ENCODE results near the gene SPATC1L. TPM values are rescaled to one million over a fixed set of nuclear protein-coding genes. Genes with fewer than 3 reads are reported as not detected.
A peak's percentile ranks its signal among the peaks of the same experiment; 100 is the strongest.

Gene SPATC1L
- total RNA-seq, 1 donor from 2014 or later, result 10.9 TPM

GRCh38 chr21:46189959-46190490 lies 5.8 kb upstream of the SPATC1L start:
- Histone ChIP-seq H3K36me3 (ENCODE audit: control insufficient read depth, insufficient read depth, low read length) (peaks cover 3% of the 10 kb centered on the region), H3K27me3 (ENCODE audit: control insufficient read depth, insufficient read depth, low read length) (no peaks in the 10 kb centered on the region), H3K4me3 (ENCODE audit: low read depth, low read length) (no peak overlapping the region)
- DNase-seq (ENCODE audit: low read depth), result no peak
- TF ChIP-seq CTCF (IDR thresholded peaks at IDR 0.05; ENCODE audit: insufficient read depth, low read length, poor library complexity, severe bottlenecking), result no peak

- no peak for TF ChIP-seq CTCF (IDR thresholded peaks at IDR 0.05; ENCODE audit: insufficient read depth, low read length, poor library complexity, severe bottlenecking)
- Histone ChIP-seq H3K4me3 (ENCODE audit: low read depth, low read length) (no peak overlapping the region), H3K27me3 (ENCODE audit: control insufficient read depth, insufficient read depth, low read length) (no peaks in the 10 kb centered on the region), H3K36me3 (ENCODE audit: control insufficient read depth, insufficient read depth, low read length) (peaks cover 3% of the 10 kb centered on the region)
- peak; percentile 23 for DNase-seq (ENCODE audit: low read depth)
These were observed 5.1 kb upstream of the SPATC1L start for GRCh38 chr21:46189213-46189958.

GRCh38 chr21:46188226-46189212 lies 4.3 kb upstream of the SPATC1L start:
- peak; percentile 39 for DNase-seq (ENCODE audit: low read depth)
- Histone ChIP-seq H3K27me3 (ENCODE audit: control insufficient read depth, insufficient read depth, low read length) (no peaks in the 10 kb centered on the region), H3K4me3 (ENCODE audit: low read depth, low read length) (no peak overlapping the region), H3K36me3 (ENCODE audit: control insufficient read depth, insufficient read depth, low read length) (no peaks in the 10 kb centered on the region)
- no peak for TF ChIP-seq CTCF (IDR thresholded peaks at IDR 0.05; ENCODE audit: insufficient read depth, low read length, poor library complexity, severe bottlenecking)

- DNase-seq (ENCODE audit: low read depth), result no peak
- Histone ChIP-seq H3K36me3 (ENCODE audit: control insufficient read depth, insufficient read depth, low read length) (no peaks in the 10 kb centered on the region), H3K4me3 (ENCODE audit: low read depth, low read length) (no peak overlapping the region), H3K27me3 (ENCODE audit: control insufficient read depth, insufficient read depth, low read length) (no peaks in the 10 kb centered on the region)
- no peak for TF ChIP-seq CTCF (IDR thresholded peaks at IDR 0.05; ENCODE audit: insufficient read depth, low read length, poor library complexity, severe bottlenecking)
These were observed 3.6 kb upstream of the SPATC1L start for GRCh38 chr21:46187814-46188213.

GRCh38 chr21:46187261-46187660 lies 3.0 kb upstream of the SPATC1L start:
- no peak for DNase-seq (ENCODE audit: low read depth)
- H3K27me3 ChIP-seq (ENCODE audit: control insufficient read depth, insufficient read depth, low read length), result no peaks in the 10 kb centered on the region

More at GRCh38 chr21:46187261-46187660, 3.0 kb upstream of the SPATC1L start:
- Histone ChIP-seq H3K36me3 (ENCODE audit: control insufficient read depth, insufficient read depth, low read length) (no peaks in the 10 kb centered on the region), H3K4me3 (ENCODE audit: low read depth, low read length) (no peak overlapping the region)
- no peak for TF ChIP-seq CTCF (IDR thresholded peaks at IDR 0.05; ENCODE audit: insufficient read depth, low read length, poor library complexity, severe bottlenecking)
